HG02678 (cell line): ENCODE data around the gene MAFB.

Source experiments
- ATAC-seq: cut with Tn5 transposase; IDR thresholded peaks from one replicate; pipeline ENCODE4 v1.9.1; 2021; ENCODE audit warnings: mild to moderate bottlenecking, moderate library complexity; ENCODE audit not compliant: unreplicated experiment

Gene MAFB

DNA sequence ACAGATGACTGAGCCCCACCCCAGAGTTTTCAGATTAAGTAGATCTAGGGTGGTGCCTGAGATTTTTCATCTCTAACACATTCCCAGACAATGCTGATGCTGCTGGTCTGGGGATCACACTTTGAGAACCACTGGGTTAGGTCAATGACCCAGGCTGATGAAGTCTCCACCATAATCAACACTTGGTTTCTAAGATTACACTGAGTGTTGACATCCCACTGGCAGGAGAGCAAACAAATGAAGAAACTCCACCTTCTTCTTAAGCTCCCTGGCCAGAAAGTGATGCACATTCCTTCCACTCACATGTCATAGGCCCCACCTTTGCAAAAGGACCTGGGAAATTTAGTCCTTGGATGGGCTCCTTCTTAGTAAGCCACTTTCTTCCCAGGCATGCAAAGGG lies 53.1 kb downstream of the MAFB start:
- no peak for ATAC-seq
